ENCODE data around the gene DCC. TPM values are rescaled to one million over a fixed set of nuclear protein-coding genes. Genes with fewer than 3 reads are reported as not detected.

DCC gene
- total RNA-seq, 4 donors from 2014 or later: 0.27 to 2.5 TPM; not detected in 2

DNA sequence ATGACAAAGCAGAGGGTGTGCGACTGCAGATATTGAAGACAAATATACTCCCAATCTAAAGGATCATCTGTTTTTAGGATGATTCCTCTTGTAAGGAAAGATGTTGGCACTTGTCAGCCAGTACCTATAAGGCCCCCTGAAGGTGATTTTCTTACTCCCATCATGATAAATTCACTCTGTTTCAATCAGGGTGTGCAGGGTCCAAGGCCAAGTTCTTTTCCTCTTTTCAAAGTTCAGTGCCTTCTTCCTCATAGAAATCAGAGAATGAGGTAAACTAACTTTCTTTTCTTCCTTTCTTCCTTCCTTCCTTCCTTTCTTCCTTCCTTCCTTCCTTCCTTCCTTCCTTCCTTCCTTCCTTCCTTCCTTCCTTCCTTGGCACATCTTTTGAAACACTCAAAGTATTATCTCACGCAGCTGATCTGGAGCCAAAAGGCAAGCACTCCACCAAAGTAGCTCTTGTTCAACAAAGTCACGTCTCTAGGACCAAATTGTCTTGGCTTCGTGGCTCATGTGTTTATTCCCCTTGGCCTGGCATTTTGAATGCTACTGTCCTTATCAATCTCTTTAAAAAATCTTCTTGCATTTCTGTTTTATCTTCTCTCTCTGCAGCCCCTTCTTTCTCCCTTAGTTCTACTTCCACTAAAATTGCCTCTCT is 87.7 kb downstream of the DCC start:
- H3K36me3 ChIP-seq: no peaks in the 10 kb centered on the region
- H3K9me3 ChIP-seq: no peaks in the 10 kb centered on the region
- TF ChIP-seq EP300 (IDR thresholded peaks at IDR 0.05; ENCODE audit: low read depth): no peak
- no peak for TF ChIP-seq POLR2AphosphoS5 (IDR thresholded peaks at IDR 0.05)
- TF ChIP-seq POLR2A (IDR thresholded peaks at IDR 0.05): no peak
- TF ChIP-seq, protein P1, sequence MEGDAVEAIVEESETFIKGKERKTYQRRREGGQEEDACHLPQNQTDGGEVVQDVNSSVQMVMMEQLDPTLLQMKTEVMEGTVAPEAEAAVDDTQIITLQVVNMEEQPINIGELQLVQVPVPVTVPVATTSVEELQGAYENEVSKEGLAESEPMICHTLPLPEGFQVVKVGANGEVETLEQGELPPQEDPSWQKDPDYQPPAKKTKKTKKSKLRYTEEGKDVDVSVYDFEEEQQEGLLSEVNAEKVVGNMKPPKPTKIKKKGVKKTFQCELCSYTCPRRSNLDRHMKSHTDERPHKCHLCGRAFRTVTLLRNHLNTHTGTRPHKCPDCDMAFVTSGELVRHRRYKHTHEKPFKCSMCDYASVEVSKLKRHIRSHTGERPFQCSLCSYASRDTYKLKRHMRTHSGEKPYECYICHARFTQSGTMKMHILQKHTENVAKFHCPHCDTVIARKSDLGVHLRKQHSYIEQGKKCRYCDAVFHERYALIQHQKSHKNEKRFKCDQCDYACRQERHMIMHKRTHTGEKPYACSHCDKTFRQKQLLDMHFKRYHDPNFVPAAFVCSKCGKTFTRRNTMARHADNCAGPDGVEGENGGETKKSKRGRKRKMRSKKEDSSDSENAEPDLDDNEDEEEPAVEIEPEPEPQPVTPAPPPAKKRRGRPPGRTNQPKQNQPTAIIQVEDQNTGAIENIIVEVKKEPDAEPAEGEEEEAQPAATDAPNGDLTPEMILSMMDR (IDR thresholded peaks at IDR 0.05): no peak
- no peak overlapping the region for H3K4me3 ChIP-seq
- in situ Hi-C loops (cut with MboI; ENCODE audit: low pct_ligation_motif_present in 1 of 4, low pct_unique_long_range_greater_than_20kb in 1 of 4, low sequenced_read_pairs in 3 of 4) (no loop called here), intact Hi-C loops (cut with DNase I; ENCODE audit: low total_unique reads) (no loop called here)
- DNase-seq: no peak
- H3K27me3 ChIP-seq: no peaks in the 10 kb centered on the region
- WGBS, 2 donors (ENCODE audit: low coverage in 1 of 2): 73 to 94% methylated on average over 2 to 4 of the region's 4 CpGs
- no peaks in the 10 kb centered on the region for H3K4me1 ChIP-seq
- H3K27ac ChIP-seq: no peak overlapping the region

GRCh38 chr18:52431683-52432082 is 91.7 kb downstream of the DCC start:
- H3K27ac ChIP-seq: no peak overlapping the region
- H3K9me3 ChIP-seq: no peaks in the 10 kb centered on the region
- no peaks in the 10 kb centered on the region for H3K36me3 ChIP-seq
- DNase-seq: no peak
- no peaks in the 10 kb centered on the region for H3K27me3 ChIP-seq
- in situ Hi-C loops (cut with MboI; ENCODE audit: low pct_ligation_motif_present in 1 of 4, low pct_unique_long_range_greater_than_20kb in 1 of 4, low sequenced_read_pairs in 3 of 4): no loop called here
- WGBS, 2 donors (ENCODE audit: low coverage in 1 of 2): 74 to 92% methylated on average over 2 to 5 of the region's 5 CpGs
- intact Hi-C loops (cut with DNase I; ENCODE audit: low total_unique reads): no loop called here
- no peak overlapping the region for H3K4me3 ChIP-seq
- no peaks in the 10 kb centered on the region for H3K4me1 ChIP-seq
- TF ChIP-seq EP300 (IDR thresholded peaks at IDR 0.05; ENCODE audit: low read depth): no peak
- no peak for TF ChIP-seq POLR2AphosphoS5 (IDR thresholded peaks at IDR 0.05)
- TF ChIP-seq POLR2A (IDR thresholded peaks at IDR 0.05): no peak
- TF ChIP-seq, protein P1 (IDR thresholded peaks at IDR 0.05): no peak

DNA sequence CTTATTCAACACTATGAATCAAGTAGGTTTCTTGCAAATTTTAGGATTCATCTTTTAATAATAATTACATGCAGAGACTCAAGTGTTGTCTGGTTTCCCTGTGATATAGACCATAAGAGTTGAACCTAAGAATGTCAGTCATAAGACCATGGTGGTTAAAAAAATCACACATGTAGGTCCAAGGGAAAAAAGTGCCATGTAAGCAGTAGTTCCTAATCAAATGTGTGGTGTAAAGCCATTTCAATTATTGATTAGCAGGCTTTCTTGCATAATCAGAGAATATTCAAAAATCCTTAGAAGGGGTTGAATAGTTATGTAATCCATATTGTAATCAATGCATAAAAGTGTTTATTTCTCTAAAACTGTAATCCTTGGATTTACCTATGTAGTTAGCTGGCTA is 93.8 kb downstream of the DCC start:
- Histone ChIP-seq H3K27ac (no peak overlapping the region), H3K27me3 (no peaks in the 10 kb centered on the region), H3K4me1 (no peaks in the 10 kb centered on the region), H3K36me3 (no peaks in the 10 kb centered on the region), H3K4me3 (no peak overlapping the region), H3K9me3 (no peaks in the 10 kb centered on the region)
- in situ Hi-C loops (cut with MboI; ENCODE audit: low pct_ligation_motif_present in 1 of 4, low pct_unique_long_range_greater_than_20kb in 1 of 4, low sequenced_read_pairs in 3 of 4) (no loop called here), intact Hi-C loops (cut with DNase I; ENCODE audit: low total_unique reads) (no loop called here)
- DNase-seq: no peak
- TF ChIP-seq, protein P1 (IDR thresholded peaks at IDR 0.05): no peak
- no peak for TF ChIP-seq EP300 (IDR thresholded peaks at IDR 0.05; ENCODE audit: low read depth)

- H3K4me3 ChIP-seq: no peak overlapping the region
- WGBS, 2 donors (ENCODE audit: low coverage in 1 of 2): 47 to 71% methylated on average over 2 to 7 of the region's 7 CpGs
- TF ChIP-seq EP300 (IDR thresholded peaks at IDR 0.05; ENCODE audit: low read depth) (no peak), POLR2AphosphoS5 (IDR thresholded peaks at IDR 0.05) (no peak), POLR2A (IDR thresholded peaks at IDR 0.05) (no peak)
- TF ChIP-seq, protein P1 (IDR thresholded peaks at IDR 0.05): no peak
These were observed 95.3 kb downstream of the DCC start for GRCh38 chr18:52435301-52435700.

More at GRCh38 chr18:52435301-52435700, 95.3 kb downstream of the DCC start:
- H3K9me3 ChIP-seq: no peaks in the 10 kb centered on the region
- intact Hi-C loops (cut with DNase I; ENCODE audit: low total_unique reads) (no loop called here), in situ Hi-C loops (cut with MboI; ENCODE audit: low pct_ligation_motif_present in 1 of 4, low pct_unique_long_range_greater_than_20kb in 1 of 4, low sequenced_read_pairs in 3 of 4) (no loop called here)
- H3K27ac ChIP-seq: no peak overlapping the region
- DNase-seq: no peak
- no peaks in the 10 kb centered on the region for H3K4me1 ChIP-seq
- H3K27me3 ChIP-seq: no peaks in the 10 kb centered on the region
- H3K36me3 ChIP-seq: no peaks in the 10 kb centered on the region

All from transverse colon (tissue), 4 donors.